ENCODE results near the gene DNAAF6. TPM values are rescaled to one million over a fixed set of nuclear protein-coding genes. Genes with fewer than 3 reads are reported as not detected.
"Not testable (repeated sequence)": the region's sequence is repeated elsewhere in the genome, so short reads cannot be mapped to it uniquely, and the experiment has no call there.

DNAAF6 gene
- total RNA-seq, 3 donors from 2014 or later (not counting 1 experiment from before 2014, with no cell fraction given): not detected

GRCh38 chrX:107197319-107197718 is 9.1 kb upstream of the DNAAF6 start:
- Mint-ChIP-seq H3K27ac (no peak overlapping the region), H3K36me3 (peaks cover 7% of the 10 kb centered on the region), H3K9me3 (no peaks in the 10 kb centered on the region), H3K27me3 (ENCODE audit: low read depth in 2 of 2) (peaks cover 0 to 36% of the 10 kb centered on the region in 2 donors), H3K4me3 (no peak overlapping the region), H3K4me1 (no peaks in the 10 kb centered on the region)
- Histone ChIP-seq H3K9me3 (ENCODE audit: control insufficient read depth, insufficient read depth, low read length) (no peaks in the 10 kb centered on the region), H3K4me3 (ENCODE audit: low read length) (no peak overlapping the region), H3K27me3 (ENCODE audit: control insufficient read depth, insufficient read depth, low read length) (no peaks in the 10 kb centered on the region), H3K27ac (ENCODE audit: low read length) (no peak overlapping the region), H3K4me1 (ENCODE audit: control insufficient read depth, insufficient read depth, low read length) (no peaks in the 10 kb centered on the region), H3K36me3 (ENCODE audit: control insufficient read depth, insufficient read depth, low read length) (no peaks in the 10 kb centered on the region)
- no peak for DNase-seq
- intact Hi-C loops (cut with micrococcal nuclease): no loop called here
- no peak for ATAC-seq
- 100% methylated on average over 1 of the region's 1 CpG for WGBS (ENCODE audit: insufficient coverage)
- TF ChIP-seq CTCF (IDR thresholded peaks at IDR 0.05): no peak

GRCh38 chrX:107198074-107198473 is 8.3 kb upstream of the DNAAF6 start:
- H3K9me3 Mint-ChIP-seq; ATAC-seq; intact Hi-C loops (cut with micrococcal nuclease); H3K4me1 ChIP-seq (ENCODE audit: control insufficient read depth, insufficient read depth, low read length); H3K36me3 ChIP-seq (ENCODE audit: control insufficient read depth, insufficient read depth, low read length); H3K4me3 ChIP-seq (ENCODE audit: low read length); H3K4me1 Mint-ChIP-seq; H3K4me3 Mint-ChIP-seq; H3K27ac Mint-ChIP-seq; H3K27ac ChIP-seq (ENCODE audit: low read length); H3K9me3 ChIP-seq (ENCODE audit: control insufficient read depth, insufficient read depth, low read length); H3K36me3 Mint-ChIP-seq; DNase-seq; H3K27me3 ChIP-seq (ENCODE audit: control insufficient read depth, insufficient read depth, low read length): not testable (repeated sequence)
- H3K27me3 Mint-ChIP-seq (ENCODE audit: low read depth in 2 of 2): peaks cover 0 to 36% of the 10 kb centered on the region in 2 donors
- WGBS (ENCODE audit: insufficient coverage): 94% methylated on average over 3 of the region's 6 CpGs

- TF ChIP-seq CTCF (IDR thresholded peaks at IDR 0.05): no peak
- DNase-seq: no peak
- no peaks in the 10 kb centered on the region for H3K36me3 ChIP-seq (ENCODE audit: control insufficient read depth, insufficient read depth, low read length)
- Mint-ChIP-seq H3K27me3 (ENCODE audit: low read depth in 2 of 2) (peaks cover 0 to 26% of the 10 kb centered on the region in 2 donors), H3K36me3 (no peaks in the 10 kb centered on the region), H3K4me1 (no peaks in the 10 kb centered on the region), H3K4me3 (no peak overlapping the region), H3K9me3 (no peaks in the 10 kb centered on the region), H3K27ac (no peak overlapping the region)
- 92% methylated on average over 3 of the region's 3 CpGs for WGBS (ENCODE audit: insufficient coverage)
- no peaks in the 10 kb centered on the region for H3K4me1 ChIP-seq (ENCODE audit: control insufficient read depth, insufficient read depth, low read length)
- no peak overlapping the region for H3K27ac ChIP-seq (ENCODE audit: low read length)
- H3K27me3 ChIP-seq (ENCODE audit: control insufficient read depth, insufficient read depth, low read length): no peaks in the 10 kb centered on the region
- H3K9me3 ChIP-seq (ENCODE audit: control insufficient read depth, insufficient read depth, low read length): no peaks in the 10 kb centered on the region
- H3K4me3 ChIP-seq (ENCODE audit: low read length): no peak overlapping the region
- ATAC-seq: no peak
- intact Hi-C loops (cut with micrococcal nuclease): no loop called here
Measured at GRCh38 chrX:107199491-107199890, 6.9 kb upstream of the DNAAF6 start.

GRCh38 chrX:107204068-107204605 is 2.3 kb upstream of the DNAAF6 start:
- H3K4me3 ChIP-seq (ENCODE audit: low read length): no peak overlapping the region
- Mint-ChIP-seq H3K4me3 (no peak overlapping the region), H3K27me3 (ENCODE audit: low read depth in 2 of 2) (peaks cover 0 to 13% of the 10 kb centered on the region in 2 donors), H3K36me3 (no peaks in the 10 kb centered on the region), H3K4me1 (peaks cover 6 to 8% of the 10 kb centered on the region in 2 donors), H3K27ac (no peak overlapping the region), H3K9me3 (no peaks in the 10 kb centered on the region)
- intact Hi-C loops (cut with micrococcal nuclease): no loop called here
- WGBS (ENCODE audit: insufficient coverage): 92% methylated on average over 2 of the region's 6 CpGs
- TF ChIP-seq CTCF (IDR thresholded peaks at IDR 0.05): no peak
- DNase-seq (no peak), ATAC-seq (no peak)
- no peaks in the 10 kb centered on the region for H3K9me3 ChIP-seq (ENCODE audit: control insufficient read depth, insufficient read depth, low read length)
- no peaks in the 10 kb centered on the region for H3K27me3 ChIP-seq (ENCODE audit: control insufficient read depth, insufficient read depth, low read length)
- peaks cover 6% of the 10 kb centered on the region for H3K4me1 ChIP-seq (ENCODE audit: control insufficient read depth, insufficient read depth, low read length)
- H3K36me3 ChIP-seq (ENCODE audit: control insufficient read depth, insufficient read depth, low read length): no peaks in the 10 kb centered on the region
- no peak overlapping the region for H3K27ac ChIP-seq (ENCODE audit: low read length)

Data from natural killer cell (primary cell).